Neural progenitor cell (in vitro differentiated cells): ENCODE data around the gene CTDSP2.

Experiments
- CTCF ChIP-seq: fragments of 200-600 bp; sonication (generic); IDR thresholded peaks from 2 replicates; pipeline ENCODE4 v1.5.1; 2017; ENCODE audit warnings: antibody characterized with exemption, mild to moderate bottlenecking
- EZH2phosphoT487 ChIP-seq: fragments of 200-600 bp; sonication (generic); IDR thresholded peaks from 2 replicates; pipeline ENCODE4 v1.6.1; 2017; ENCODE audit warnings: antibody characterized with exemption

- TF ChIP-seq CTCF (no peak), EZH2phosphoT487 (no peak)
These were observed 16.1 kb downstream of the CTDSP2 start for GRCh38 chr12:57830393-57830792.
